ENCODE data around the gene MYBPHL.
"Not testable (repeated sequence)": the region's sequence is repeated elsewhere in the genome, so short reads cannot be mapped to it uniquely, and the experiment has no call there.

Gene MYBPHL

DNA sequence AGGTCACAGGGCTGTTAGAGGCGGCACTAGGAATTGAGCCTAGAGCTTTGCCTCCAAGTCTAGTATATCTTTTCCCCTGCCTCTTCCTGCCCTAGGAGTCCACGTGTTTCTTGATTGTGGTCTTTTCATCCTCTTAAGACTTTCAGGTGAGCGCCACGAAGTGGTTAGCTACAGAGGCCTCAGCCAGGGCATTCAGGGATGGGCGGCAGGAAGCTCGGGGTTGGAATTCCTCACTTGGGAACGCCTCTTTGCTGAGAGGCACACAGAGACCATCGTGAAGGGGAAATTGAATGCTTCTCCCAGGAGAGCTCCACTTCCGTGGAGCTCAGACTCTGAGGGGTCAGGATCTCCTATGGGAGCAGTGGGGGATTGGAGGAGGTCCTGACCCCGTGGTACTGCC lies 820 bp downstream of the MYBPHL start:
- DNase-seq (ENCODE audit: low read depth), result not testable (repeated sequence)

DNA sequence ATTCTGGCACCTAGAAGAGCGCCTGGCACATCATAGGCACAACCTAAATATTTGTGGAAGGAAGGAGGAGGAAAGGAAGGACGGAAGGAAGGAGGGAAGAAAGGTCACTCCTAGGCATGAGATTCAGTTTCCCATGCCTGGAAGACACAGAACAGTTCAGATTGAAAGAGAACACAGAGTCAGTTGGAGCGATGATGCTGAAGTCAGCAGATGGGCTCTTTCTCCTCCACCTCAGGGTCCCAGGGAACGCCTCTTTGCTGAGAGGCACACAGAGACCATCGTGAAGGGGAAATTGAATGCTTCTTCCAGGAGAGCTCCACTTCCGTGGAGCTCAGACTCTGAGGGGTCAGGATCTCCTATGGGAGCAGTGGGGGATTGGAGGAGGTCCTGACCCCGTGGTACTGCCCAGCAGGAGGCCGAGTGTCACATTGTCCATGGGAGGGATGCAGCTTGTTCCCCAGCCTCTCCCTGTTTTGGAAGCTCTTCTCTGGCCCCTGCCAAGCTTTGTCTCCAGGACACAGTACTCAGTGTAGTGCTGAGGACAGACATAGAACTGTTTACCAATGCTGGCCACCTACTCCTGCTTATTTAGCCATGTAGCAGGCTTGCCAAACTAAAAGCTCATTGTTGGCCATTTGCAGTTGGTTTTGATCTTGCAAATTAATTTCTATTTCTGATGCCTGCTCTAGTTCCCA lies 2.4 kb downstream of the MYBPHL start:
- DNase-seq (ENCODE audit: low read depth), result no peak

DNA sequence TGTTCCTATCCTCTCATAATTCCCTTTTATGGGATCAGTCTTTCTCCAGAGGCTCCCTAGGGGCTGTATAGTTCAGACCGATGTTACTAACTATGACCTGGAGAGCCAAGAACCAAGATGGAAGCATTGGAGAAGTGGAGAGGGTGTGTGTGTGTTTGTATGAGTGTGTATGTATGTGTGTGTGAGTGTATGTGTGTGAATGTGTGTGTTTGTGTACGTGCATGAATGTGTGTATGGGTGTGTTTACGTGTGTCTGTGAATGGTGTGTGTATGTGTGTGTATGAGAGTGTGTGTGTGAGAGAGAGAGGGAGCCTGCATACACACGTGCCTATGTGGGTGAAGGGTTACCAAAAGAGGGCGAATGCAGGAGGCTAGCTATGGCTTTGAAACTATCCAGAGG lies 4.9 kb downstream of the MYBPHL start:
- DNase-seq (ENCODE audit: low read depth), result no peak

DNA sequence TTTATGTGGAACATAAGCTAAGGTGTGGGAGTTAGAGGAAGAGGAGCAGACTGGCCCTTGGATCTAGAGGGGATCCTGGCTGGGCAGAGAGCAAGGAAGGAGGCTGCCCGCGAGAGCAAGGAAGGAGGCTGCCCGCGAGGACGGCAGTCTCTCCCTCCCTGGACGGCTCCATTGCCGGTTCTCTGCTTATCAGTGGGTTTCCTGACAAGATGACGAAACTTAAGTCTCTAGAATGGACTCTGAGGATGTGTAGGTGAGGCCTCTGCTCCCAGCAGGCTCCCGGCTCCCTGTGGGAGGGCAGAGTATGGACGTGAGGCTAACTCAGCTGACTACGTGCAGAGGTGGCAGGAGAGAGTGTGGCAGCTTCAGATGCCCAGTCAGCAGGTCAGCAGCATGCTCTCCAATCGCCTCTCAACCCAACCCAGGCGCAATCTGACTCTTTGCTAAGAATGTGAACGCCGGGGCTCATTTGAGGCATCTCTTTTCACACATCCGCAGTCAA lies 6.1 kb downstream of the MYBPHL start:
- DNase-seq (ENCODE audit: low read depth), result no peak

DNA sequence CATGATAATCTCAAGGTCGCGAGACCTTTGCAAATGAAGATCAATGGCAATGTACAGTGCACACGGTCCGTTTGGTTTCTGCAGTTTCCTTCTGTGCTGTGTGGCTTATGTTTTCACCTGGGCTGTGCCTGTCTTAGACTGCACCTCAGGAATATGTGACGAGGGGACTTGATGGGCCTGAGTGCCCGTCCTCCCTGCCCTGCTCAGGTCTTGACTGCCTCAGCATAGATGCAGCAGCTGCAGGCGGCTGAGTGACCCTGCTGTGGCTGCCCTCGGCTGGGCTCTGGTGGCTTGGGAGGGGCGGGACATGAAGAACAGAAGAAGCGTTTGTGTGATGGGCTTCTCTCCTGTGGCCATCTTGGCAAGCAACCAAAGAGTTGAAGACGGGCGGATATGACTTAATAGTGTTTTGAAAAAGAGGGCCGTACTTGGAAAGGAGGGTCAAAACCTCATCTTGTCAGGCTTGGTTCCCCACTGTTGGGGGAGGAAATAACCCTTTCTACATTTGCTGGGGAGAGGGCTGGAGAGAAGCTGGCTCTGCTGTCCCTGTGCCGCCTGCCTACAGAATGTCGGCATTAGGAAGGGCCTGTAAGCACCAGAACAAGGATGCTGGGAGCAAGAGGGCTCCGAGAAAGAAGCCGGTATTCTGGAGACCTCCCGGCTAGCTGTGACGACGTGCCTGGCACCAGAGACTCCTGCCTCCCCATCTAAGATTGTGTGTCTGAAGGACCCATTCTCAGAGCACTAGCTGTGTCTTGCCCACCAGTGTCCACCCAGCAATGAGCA lies 7.1 kb downstream of the MYBPHL start:
- no peak for DNase-seq (ENCODE audit: low read depth)

DNA sequence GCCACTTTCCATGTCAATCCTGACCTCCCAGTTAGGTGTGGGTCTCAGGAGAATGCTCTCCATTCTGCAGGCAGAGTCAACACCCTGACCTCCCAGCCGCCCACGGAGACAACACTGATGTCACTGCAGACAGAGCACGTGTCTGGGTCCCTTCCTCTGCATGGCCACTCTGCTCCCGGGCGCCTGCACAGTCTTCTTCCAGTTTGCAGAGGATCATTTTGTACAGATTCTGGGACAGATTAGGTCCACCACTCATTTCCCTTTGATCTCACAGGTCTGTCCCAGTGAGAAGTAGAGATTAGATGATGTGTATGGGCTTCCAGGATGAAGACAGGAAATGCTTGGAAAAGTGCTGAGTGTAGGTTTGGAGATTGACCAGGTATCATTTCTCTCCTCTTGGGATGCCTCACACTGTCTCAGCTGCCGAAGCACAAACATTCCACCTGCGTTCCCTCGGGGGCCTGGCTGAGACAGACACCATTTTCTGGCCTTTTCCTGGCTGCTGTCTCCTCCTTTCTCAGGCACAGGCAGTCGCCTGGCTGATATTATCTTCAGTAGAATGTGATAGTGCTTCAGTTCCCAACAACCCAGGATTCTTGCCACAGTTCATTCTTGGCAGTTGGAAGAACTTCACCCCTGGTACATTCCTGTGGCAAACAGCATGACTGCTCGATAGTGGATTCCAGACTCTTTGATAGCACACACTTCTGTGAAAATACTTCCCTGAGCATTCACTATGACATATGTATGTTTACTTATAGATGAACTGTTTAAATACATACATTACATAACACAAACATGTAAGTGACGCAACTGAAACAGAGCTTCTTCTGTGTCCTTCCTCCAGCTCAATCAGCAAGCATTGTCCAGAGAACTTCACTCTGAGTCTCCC lies 7.9 kb downstream of the MYBPHL start:
- no peak for DNase-seq (ENCODE audit: low read depth)

DNA sequence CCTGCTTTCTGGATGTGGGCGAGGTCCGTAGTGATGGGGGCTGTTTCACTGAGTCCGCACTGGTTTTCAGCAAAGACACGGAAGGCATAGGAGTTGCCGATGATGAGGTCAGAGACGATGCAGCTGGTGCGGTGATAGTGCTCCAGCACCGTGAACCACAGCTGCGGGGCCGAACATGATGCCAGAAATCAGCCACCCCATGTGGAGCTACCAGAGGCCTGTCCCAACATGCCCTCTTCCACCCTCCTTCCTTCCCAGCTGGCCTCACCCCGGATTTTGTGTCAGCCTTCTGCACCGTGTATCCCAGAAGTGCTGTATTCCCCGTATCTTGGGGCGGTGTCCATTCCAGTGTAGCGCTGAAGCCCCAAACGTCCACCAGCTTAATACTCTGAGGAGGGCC lies 10.0 kb downstream of the MYBPHL start:
- no peak for DNase-seq (ENCODE audit: low read depth)

DNA sequence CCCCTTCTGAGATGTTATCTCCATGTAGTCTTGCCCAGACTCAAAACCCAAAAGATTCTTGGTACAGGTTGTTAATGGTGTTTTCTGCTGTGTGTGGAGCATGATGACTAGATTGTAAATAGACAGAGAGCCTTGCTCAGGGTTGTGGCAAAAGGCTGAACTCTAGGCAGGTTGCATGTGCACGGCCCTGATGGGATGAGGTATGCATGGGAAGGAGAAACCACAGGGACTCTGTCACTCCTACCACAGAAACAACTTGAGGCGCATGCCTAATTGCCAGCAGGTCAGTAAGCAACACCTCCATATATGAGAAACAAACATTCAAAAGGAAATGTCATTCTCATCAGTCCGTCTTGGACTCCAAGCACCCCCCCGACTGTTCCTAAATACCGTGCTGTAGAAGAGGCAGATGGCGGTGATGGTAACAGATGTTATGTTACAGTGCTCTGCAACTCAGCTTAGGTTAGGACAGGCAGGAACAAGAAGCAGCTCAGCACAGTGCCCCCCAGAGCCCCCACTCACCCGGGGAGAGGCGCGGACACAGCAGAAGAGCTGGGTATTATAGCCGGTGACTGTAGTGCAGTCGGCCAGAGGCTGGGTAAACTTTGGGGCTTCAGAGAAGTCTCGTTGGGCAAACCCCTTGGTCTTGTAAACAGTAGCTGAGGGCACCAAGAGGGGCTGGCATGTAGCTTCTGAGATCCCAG lies 10.9 kb downstream of the MYBPHL start:
- no peak for DNase-seq (ENCODE audit: low read depth)

DNA sequence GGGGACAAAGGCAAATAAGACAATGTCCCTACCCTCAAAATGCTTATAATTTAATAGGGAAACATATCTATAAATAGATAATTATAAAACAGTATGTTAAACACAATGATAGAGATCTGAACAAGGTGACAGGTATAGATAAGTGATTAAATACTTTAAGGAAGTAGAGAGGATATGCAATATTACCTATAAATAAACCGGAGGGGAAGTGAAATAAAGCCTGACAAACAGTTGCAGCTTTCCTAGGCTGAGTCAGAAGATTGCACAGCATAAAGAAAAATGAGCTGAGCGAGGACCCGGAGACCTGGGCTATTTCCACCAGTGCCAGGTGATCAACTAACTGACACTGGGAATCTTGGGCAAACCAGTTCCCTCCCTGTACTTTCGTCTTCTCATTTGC lies 12.3 kb downstream of the MYBPHL start:
- DNase-seq (ENCODE audit: low read depth), result no peak

DNA sequence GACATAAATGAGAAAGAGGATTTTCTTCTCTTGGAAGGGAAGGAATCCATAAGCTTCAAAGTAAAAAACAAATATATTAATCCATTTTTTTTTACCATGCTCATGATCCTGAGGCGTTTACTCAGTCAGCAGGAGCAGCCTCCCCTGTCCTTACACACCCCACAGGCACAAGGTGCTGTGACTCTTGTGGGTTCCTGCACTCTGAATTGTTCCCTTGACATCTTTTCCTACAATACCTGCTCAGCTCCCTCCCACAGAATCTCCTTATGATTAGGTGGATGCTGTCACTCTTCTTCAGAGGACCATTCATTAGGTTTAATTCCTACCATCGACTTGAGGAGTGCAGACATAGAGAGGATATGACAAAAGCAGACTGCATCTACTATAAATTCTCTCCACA lies 13.8 kb downstream of the MYBPHL start:
- DNase-seq (ENCODE audit: low read depth), result no peak

DNA sequence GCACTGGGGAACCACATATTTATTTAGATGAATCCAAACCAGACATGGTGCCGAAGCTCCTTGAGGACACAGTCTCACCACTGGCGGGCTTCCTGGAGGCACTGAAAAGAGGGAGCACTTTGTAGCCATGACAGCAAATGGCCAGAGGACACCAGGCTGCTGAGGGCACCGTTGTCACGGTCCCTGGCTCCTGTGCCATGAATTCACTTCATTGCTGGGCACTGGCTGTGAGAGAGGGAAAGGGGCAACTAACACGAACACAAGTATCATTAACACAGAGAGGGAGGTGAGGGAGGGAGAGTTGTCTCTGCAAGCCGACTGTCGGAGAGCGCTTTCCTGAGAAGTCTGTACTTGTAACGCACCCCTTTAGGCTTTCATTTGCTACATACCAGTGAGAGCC lies 14.4 kb downstream of the MYBPHL start:
- DNase-seq (ENCODE audit: low read depth), result no peak

DNA sequence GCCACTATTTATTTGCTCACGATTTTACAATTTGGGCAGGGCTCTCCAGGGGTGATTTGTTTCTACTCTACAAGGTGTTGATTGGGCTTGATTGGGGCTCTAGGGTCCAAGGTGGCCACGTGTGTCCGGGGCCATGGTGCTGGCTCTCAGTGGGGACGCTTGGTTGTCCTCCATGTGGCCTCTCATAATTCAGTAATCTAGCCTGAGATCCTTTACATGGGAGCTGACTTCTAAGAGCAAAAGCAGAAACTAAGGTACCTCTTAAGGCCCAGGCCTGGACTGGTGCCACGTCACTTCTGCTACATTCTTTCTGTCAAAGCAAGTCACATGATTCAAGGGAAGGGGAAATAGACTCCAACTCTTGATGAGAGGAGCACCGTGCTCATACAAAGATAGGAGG lies 15.8 kb downstream of the MYBPHL start:
- no peak for DNase-seq (ENCODE audit: low read depth)

DNA sequence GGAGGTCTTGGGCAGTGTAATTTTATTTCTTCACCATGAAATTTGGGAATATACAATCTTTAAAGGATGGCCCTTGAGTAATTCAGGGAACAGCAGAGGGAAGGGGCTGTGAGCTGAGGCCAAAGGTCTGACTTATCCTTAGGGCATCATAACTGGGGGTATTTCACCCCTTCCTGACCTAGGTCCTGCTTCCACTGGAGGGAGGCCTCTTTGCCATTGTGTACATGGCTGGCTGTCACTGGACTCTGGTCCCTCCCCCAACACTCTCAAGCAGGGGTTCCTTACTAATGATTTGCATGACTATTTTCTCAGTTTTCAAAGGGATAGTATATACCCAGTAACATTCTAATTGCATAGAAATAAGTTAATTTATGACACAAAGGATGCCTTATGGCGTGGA lies 16.7 kb downstream of the MYBPHL start:
- DNase-seq (ENCODE audit: low read depth), result no peak

DNA sequence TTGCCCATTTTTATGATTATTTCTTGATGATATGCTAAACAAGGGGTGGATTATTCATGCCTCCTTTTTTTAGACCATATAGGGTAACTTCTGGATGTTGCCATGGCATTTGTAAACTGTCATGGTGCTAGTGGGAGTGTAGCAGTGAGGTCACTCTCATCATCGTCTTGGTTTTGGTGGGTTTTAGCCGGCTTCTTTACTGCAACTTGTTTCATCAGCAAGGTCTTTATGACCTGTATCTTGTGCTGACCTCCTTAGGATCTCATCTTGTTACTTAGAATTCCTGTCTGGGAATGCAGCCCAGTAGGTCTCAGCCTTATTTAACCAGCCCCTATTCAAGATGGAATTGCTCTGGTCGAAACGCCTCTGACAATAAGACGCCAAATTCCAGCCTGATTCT lies 20.0 kb downstream of the MYBPHL start:
- not testable (repeated sequence) for DNase-seq (ENCODE audit: low read depth)

DNA sequence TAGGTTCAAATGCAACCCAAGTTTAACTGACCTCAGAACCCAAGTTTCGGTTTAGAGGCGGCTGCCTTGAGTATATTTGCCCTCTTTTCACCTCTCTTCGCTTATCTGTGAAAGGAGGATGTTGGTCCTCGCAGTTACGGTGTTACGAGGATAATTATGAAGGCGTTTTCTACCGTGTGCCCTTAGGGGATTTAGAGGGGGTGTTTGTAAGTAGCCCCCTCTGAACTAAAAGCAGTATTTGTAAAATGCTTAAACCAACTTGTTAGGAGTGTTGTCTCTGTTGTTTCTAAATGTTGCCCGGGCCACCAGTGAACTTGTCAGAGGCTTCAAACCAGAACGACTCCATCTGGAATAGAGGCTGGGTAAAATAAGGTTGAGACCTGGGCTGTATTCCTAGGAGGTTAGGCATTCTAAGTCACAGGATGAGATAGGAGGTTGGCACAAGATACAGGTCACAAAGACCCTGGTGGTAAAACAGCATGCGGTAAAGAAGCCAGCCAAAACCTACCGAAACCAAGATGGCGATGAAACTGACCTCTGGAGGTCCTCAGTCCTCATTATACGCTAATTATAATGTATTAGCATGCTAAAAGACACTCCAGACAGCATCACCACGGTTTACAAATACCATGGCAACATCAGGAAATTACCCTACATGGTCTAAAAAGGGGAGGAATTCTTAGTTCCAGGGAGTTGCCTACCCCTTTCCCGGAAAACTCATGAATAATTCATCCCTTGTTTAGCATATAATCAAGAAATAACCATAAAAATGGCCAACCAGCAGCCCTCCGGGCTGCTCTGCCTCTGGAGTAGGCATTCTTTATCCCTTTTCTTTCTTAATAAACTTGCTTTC lies 22.8 kb downstream of the MYBPHL start:
- DNase-seq (ENCODE audit: low read depth), result no peak

DNA sequence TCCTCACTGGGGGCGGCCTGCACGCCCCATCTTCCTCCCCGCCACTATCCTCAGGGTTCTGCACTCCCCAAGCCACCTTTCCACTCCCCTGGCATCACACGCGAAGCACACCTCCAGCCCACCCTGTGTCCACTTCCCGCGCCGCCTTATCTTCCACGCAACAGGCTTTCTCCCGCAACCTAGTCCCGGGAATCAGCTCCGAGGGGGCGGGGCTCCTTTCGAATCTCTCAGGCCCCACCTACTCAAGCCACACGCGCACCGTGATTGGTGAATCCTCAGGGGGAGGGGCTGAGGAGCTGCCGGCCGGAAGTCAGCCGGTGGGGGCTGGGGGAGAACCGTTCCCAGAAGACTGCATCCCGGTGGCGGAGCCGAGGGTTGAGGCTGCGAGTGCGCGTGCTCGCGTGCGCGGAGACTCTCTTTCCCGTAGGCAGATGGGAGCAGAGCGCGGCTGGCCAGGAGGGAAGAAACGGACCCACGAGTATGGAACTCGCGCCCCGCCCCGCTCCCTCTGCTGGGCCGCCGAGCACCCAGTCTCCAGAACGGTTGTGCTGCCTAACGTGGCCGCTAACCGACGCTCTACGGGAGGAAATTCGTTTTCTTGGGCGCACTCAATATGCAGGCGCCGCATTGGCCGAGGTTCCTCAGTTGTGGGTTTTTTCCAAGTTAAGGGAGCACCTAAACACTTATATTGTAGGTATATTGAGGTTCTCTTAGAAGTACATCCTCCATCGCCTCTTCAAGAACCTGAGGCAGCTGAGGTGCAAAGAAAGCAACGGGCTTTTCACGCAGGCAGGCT lies 23.7 kb downstream of the MYBPHL start, which contains the start of gene PSRC1:
Gene PSRC1 (minus strand): TSS at position 194 of the 796 bp plus-strand sequence.
- peak; percentile 78 for DNase-seq (ENCODE audit: low read depth)

DNA sequence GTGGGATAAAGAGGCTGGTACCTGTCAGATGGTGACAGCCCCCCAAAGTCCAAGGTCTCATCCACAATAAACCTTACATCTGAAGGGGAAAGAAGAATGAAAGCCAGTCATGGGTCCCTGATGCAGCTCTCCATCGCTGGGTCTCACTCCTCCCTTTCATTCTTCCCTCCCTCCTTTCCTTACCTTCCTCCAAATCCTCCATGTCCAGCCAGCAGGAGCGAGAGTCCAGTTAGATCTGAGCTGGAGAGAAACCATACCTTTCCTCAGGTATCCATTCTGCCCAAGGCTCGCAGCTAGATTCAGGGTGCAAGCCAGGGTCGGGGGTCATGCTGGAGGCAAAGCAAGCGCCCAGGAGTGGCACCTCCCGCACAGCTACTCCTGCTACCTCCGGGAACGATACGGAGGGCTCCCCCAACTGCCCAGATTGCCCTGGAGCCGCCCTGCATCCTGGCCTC lies 24.3 kb downstream of the MYBPHL start:
- DNase-seq (ENCODE audit: low read depth), result no peak

DNA sequence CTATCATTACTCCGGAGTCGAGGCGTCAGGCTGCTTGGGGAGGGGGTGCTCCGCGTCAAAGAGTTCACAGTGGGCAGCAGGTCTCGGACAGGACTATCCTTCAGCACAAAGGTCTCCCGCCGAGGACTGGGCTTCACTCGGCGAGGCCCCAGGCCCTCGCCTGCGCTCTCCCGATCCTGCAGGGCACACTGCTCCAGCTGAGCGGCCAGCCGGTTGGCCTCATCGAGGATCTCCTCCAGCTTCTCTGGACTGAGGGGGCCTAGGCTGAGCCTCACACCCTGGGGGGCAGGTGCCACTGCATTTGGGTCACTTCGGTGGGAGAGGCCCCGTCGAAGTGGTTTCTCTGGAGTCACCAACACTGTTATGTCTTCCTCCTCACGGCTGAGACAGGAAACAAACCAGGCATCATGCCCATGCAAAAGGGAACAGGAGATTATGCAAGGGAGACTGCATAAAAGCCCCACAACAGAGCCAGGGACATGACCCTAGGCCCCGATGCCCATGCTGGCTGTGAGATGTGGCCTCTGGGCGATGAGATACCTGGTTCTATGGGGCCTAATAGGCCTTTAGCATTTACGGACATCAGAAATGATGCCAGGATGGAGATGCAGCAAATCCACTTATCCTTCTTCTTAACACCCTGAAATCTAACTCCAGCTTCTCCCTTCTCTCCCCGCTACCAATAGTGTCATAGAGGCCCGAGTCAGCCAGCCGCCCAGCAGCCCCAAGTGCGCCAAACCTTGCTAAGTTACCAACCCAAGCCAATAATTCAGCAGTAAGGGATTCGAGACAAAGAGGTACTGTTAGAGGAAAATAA lies 24.9 kb downstream of the MYBPHL start:
- no peak for DNase-seq (ENCODE audit: low read depth)

DNA sequence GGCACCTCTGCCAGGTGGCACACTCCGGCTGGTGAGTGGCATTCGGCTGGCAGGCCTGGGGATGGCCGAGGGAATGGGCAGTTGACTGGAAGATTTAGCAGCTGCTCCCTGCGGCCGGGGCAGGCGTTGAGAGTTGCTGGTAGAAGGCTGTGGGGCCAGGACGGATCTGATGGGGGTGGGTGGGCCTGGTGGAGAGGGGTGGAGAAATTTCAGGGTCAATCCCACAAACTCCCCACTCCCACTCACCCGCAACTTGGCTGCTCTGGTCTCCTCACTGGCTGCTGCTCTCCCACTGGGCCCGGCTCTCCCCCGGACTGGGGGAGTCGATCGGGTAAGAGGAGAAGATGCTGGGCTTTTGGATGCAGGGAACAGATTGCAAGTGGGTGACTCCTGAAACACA lies 25.9 kb downstream of the MYBPHL start:
- no peak for DNase-seq (ENCODE audit: low read depth)
